Stomach (tissue), 9 donors: ENCODE results near the gene APCDD1L. TPM values are rescaled to one million over a fixed set of nuclear protein-coding genes. Genes with fewer than 3 reads are reported as not detected.

Experiments used
- DNase-seq, 2 donors: peaks; one replicate each; pipeline versions ENCODE4 v3.0.0 to v3.0.0-alpha.2; 2013 to 2019
- H3K27ac ChIP-seq, 5 donors: fragments of 200-600 bp in 4 of 5; sonication (generic) in 4 of 5; one replicate each; pipeline ENCODE4 v1.5.1; 2013 to 2019; ENCODE audit warnings: mild to moderate bottlenecking in 1 of 5, moderate library complexity in 1 of 5
- H3K27me3 ChIP-seq, 3 donors: fragments of 200-600 bp; sonication (generic); one replicate each; pipeline ENCODE4 v1.5.1; 2017 to 2019; ENCODE audit warnings: mixed run types in 1 of 3
- H3K36me3 ChIP-seq, 4 donors: fragments of 200-600 bp; sonication (generic); 1 replicate in 3 of 4; 2 replicates in 1 of 4; pipeline ENCODE4 v1.5.1; 2016 to 2019
- H3K4me1 ChIP-seq, 4 donors: fragments of 200-600 bp; sonication (generic); one replicate each; pipeline ENCODE4 v1.5.1; 2016 to 2019
- H3K4me3 ChIP-seq, 4 donors: fragments of 200-600 bp; sonication (generic) in 3 of 4; one replicate each; pipeline ENCODE4 v1.5.1; 2016 to 2019; ENCODE audit warnings: mild to moderate bottlenecking in 1 of 4
- H3K9me3 ChIP-seq, 4 donors: fragments of 200-600 bp; sonication (generic); one replicate each; pipeline ENCODE4 v1.5.1; 2016 to 2019
- EP300 ChIP-seq: sonication (generic); formaldehyde crosslinking; IDR thresholded peaks from one replicate; pipeline ENCODE4 v1.6.1; 2017; ENCODE audit warnings: antibody characterized with exemption
- POLR2A ChIP-seq, 4 donors: fragments of 450-650 bp; IDR thresholded peaks; one replicate each; pipeline ENCODE4 v1.6.1; 2016; ENCODE audit warnings: antibody characterized with exemption in 4 of 4, control low read depth in 2 of 4, mild to moderate bottlenecking in 1 of 4, moderate library complexity in 1 of 4
- POLR2AphosphoS5 ChIP-seq, 3 donors: sonication (generic); formaldehyde crosslinking; IDR thresholded peaks; one replicate each; pipeline ENCODE4 v1.6.1; 2016; ENCODE audit warnings: antibody characterized with exemption in 3 of 3
- WGBS, 5 donors: extraction: QIAGEN DNeasy Blood & Tissue Kit in 3 of 5; methylation state at CpG; one replicate each; pipeline versions ENCODE4 v1.1.5 to v1.1.7; 2013 to 2018; 5-methylcytosine and 5-hydroxymethylcytosine counted together
- intact Hi-C: fragments of 100-400 bp; cut with DNase I; formaldehyde crosslinking; loops from one replicate; pipeline ENCODE4 v1.15.1; 2023; ENCODE audit warnings: low total_unique reads
- polyA plus RNA-seq, 3 donors: library from polyadenylated mRNA; stranded (reverse); fragments of 200-250 nt; gene quantifications; one replicate each; pipeline ENCODE4 v1.2.3, GENCODE V29; 2013
- total RNA-seq, 5 donors: library from RNA; depleted of rRNA; stranded (reverse); fragments of >200 nt; gene quantifications; one replicate each; pipeline versions ENCODE4 v1.1.0 to v1.2.3, GENCODE V29; 2014 to 2016
- TF ChIP-seq, protein P1 (sequence below), 7 experiments: fragments of 450-650 bp in 4 of 7; fragments of 200-600 bp in 3 of 7; sonication (generic) in 3 of 7; IDR thresholded peaks; one replicate each; pipeline ENCODE4 v1.5.1; 2016 to 2019; ENCODE audit warnings: antibody characterized with exemption in 7 of 7, control low read depth in 2 of 7, mild to moderate bottlenecking in 1 of 7
- donor health status: healthy with polysubstance abuse.
- donor health status: Bipolar disorder and iron deficiency.
- donor health status: healthy.

Gene APCDD1L
- total and polyA plus RNA-seq, 8 donors: 0.12 to 2.0 (median 0.85) TPM; not detected in 4

DNA sequence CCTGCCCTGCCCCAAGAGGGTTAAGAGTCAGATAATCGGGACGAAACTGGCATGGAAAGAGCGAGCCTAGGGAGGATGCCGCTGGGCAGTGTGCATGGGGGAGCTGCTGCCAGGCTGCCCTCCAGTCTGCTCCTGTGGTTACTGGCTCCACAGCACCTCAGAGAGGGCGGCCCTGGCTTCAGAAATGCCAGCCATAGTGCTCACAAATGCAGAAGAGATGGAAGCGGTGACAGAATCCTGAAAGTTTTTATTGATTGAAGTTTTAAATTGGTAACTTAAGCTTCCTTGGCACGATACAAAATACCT, 68.3 kb downstream of the APCDD1L start:
- H3K4me1 ChIP-seq: no peaks in the 10 kb centered on the region
- no peaks in the 10 kb centered on the region for H3K27me3 ChIP-seq
- no peak overlapping the region for H3K4me3 ChIP-seq
- no peak overlapping the region for H3K27ac ChIP-seq
- TF ChIP-seq POLR2A (IDR thresholded peaks at IDR 0.05): no peak
- no peak for TF ChIP-seq POLR2AphosphoS5 (IDR thresholded peaks at IDR 0.05)
- TF ChIP-seq, protein P1, sequence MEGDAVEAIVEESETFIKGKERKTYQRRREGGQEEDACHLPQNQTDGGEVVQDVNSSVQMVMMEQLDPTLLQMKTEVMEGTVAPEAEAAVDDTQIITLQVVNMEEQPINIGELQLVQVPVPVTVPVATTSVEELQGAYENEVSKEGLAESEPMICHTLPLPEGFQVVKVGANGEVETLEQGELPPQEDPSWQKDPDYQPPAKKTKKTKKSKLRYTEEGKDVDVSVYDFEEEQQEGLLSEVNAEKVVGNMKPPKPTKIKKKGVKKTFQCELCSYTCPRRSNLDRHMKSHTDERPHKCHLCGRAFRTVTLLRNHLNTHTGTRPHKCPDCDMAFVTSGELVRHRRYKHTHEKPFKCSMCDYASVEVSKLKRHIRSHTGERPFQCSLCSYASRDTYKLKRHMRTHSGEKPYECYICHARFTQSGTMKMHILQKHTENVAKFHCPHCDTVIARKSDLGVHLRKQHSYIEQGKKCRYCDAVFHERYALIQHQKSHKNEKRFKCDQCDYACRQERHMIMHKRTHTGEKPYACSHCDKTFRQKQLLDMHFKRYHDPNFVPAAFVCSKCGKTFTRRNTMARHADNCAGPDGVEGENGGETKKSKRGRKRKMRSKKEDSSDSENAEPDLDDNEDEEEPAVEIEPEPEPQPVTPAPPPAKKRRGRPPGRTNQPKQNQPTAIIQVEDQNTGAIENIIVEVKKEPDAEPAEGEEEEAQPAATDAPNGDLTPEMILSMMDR (IDR thresholded peaks at IDR 0.05): no peak
- no peak for TF ChIP-seq EP300
- WGBS, 5 donors: 84 to 91% (median 86%) methylated on average over 7 of the region's 7 CpGs
- DNase-seq: no peak
- H3K36me3 ChIP-seq: peaks cover 12 to 71% (median 59%) of the 10 kb centered on the region in 4 donors
- no peaks in the 10 kb centered on the region for H3K9me3 ChIP-seq
- intact Hi-C loops: loop anchor here (10.0 kb wide), 1 partner anchor 212 kb away; no protein-coding TSS in a partner anchor

DNA sequence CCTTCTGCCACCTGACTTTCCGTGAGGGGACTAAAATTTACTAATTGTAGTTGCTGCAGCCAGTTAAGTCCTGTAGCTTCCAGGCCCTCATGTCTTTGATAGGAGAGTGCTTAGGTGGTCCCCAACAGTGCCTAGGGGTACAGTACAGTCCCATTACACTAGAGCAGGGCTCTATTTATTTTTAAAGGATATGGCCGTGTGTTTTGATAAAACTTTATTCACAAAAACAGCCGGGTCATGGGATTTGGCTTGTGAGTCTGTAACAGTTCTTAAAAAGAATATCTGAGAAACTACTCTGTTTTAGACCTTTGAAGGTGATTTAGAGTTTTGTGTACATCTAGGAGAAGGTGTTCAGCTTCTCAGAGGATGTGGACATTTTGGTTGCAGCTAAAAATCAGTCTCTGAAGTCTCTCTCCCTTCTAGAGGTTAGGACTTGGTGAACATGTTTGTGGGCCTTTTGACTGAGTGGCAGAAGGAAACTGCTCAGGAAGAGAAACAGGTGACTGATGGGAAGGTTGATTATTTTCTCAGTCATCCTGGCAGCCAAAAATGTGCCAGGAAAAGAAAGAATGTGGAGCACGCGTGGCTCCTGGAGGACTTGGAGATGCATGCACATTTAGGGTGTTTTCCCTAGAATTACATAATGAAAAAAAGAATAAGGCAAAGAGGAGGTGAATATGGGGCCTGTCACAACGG, 68.8 kb downstream of the APCDD1L start:
- Histone ChIP-seq H3K27ac (no peak overlapping the region), H3K27me3 (no peaks in the 10 kb centered on the region), H3K4me3 (no peak overlapping the region), H3K9me3 (no peaks in the 10 kb centered on the region), H3K4me1 (no peaks in the 10 kb centered on the region), H3K36me3 (peaks cover 12 to 70% (median 62%) of the 10 kb centered on the region in 4 donors)
- intact Hi-C loops: loop anchor here (10.0 kb wide), 1 partner anchor 212 kb away; no protein-coding TSS in a partner anchor
- DNase-seq: no peak
- TF ChIP-seq, protein P1 (IDR thresholded peaks at IDR 0.05): no peak
- TF ChIP-seq POLR2AphosphoS5 (IDR thresholded peaks at IDR 0.05): no peak
- no peak for TF ChIP-seq EP300
- TF ChIP-seq POLR2A (IDR thresholded peaks at IDR 0.05): no peak
- WGBS, 5 donors: 81 to 92% (median 84%) methylated on average over 6 of the region's 6 CpGs

DNA sequence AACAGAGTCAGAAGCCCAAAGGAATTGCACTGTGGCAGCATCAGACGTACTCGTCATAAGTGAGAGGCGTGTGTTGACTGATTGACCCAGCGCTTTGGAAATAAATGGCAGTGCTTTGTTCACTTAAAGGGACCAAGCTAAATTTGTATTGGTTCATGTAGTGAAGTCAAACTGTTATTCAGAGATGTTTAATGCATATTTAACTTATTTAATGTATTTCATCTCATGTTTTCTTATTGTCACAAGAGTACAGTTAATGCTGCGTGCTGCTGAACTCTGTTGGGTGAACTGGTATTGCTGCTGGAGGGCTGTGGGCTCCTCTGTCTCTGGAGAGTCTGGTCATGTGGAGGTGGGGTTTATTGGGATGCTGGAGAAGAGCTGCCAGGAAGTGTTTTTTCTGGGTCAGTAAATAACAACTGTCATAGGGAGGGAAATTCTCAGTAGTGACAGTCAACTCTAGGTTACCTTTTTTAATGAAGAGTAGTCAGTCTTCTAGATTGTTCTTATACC, 70.4 kb downstream of the APCDD1L start:
- no peak for DNase-seq
- peaks cover 12 to 71% (median 67%) of the 10 kb centered on the region in 4 donors for H3K36me3 ChIP-seq
- no peaks in the 10 kb centered on the region for H3K4me1 ChIP-seq
- no peak overlapping the region for H3K4me3 ChIP-seq
- no peaks in the 10 kb centered on the region for H3K27me3 ChIP-seq
- intact Hi-C loops: loop anchor here (10.0 kb wide), 1 partner anchor 210 kb away; no protein-coding TSS in a partner anchor
- WGBS, 5 donors: 89 to 97% (median 92%) methylated on average over 5 of the region's 5 CpGs
- TF ChIP-seq EP300 (no peak), POLR2A (IDR thresholded peaks at IDR 0.05) (no peak), POLR2AphosphoS5 (IDR thresholded peaks at IDR 0.05) (no peak)
- TF ChIP-seq, protein P1 (IDR thresholded peaks at IDR 0.05): no peak
- H3K9me3 ChIP-seq: no peaks in the 10 kb centered on the region
- no peak overlapping the region for H3K27ac ChIP-seq

DNA sequence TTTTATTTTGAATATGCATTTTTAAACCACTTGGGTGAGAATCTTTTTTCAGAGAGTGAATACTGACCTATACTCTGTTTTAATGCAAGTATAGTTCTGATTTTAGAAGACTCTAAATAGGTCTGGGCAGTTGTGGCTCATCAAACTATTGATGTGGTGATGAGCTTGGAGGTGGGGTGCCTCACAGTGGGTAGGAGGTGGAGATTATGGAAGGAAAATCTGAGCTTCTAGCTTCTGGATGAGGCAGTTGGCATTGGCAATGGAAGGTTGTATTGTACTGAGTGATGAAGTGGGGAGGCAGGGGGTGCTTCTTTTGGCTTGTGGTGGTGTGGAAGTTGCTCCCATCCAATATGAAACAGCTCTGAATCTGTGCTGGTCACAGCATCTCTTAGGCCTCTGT, 73.5 kb downstream of the APCDD1L start:
- Histone ChIP-seq H3K27me3 (no peaks in the 10 kb centered on the region), H3K4me3 (no peak overlapping the region), H3K36me3 (peaks cover 9 to 74% (median 69%) of the 10 kb centered on the region in 4 donors), H3K9me3 (no peaks in the 10 kb centered on the region), H3K4me1 (peaks cover 0 to 6% (median 0%) of the 10 kb centered on the region in 4 donors), H3K27ac (no peak overlapping the region)
- DNase-seq: no peak
- intact Hi-C loops: loop anchor here (10.0 kb wide), 1 partner anchor 207 kb away; no protein-coding TSS in a partner anchor
- TF ChIP-seq EP300: no peak
- TF ChIP-seq POLR2A (IDR thresholded peaks at IDR 0.05): no peak
- TF ChIP-seq POLR2AphosphoS5 (IDR thresholded peaks at IDR 0.05): no peak
- TF ChIP-seq, protein P1 (IDR thresholded peaks at IDR 0.05): no peak
